ENCODE measurements around the gene PRPF39. TPM values are rescaled to one million over a fixed set of nuclear protein-coding genes. Genes with fewer than 3 reads are reported as not detected.

The PRPF39 gene
- total RNA-seq, 4 donors from 2014 or later: 11.3 to 35.1 (median 18.9) TPM

GRCh38 chr14:45065956-45066355, 18.0 kb upstream of the PRPF39 start:
- peaks cover 0 to 19% of the 10 kb centered on the region in 2 donors for H3K36me3 ChIP-seq
- H3K9me3 ChIP-seq: no peaks in the 10 kb centered on the region
- no peak for ATAC-seq
- TF ChIP-seq EP300 (IDR thresholded peaks at IDR 0.05): no peak
- no peak for TF ChIP-seq POLR2AphosphoS5 (IDR thresholded peaks at IDR 0.05)
- TF ChIP-seq CTCF (IDR thresholded peaks at IDR 0.05): no peak
- TF ChIP-seq POLR2A (IDR thresholded peaks at IDR 0.05): no peak
- H3K27ac ChIP-seq: peak overlapping the region; percentile 23 to 41 (median 30)
- 36 to 61% methylated on average over 1 to 2 of the region's 2 CpGs for WGBS, 2 donors (ENCODE audit: low coverage in 1 of 2)
- no peaks in the 10 kb centered on the region for H3K27me3 ChIP-seq
- H3K4me3 ChIP-seq: no peak overlapping the region
- H3K4me1 ChIP-seq: peaks cover 0 to 17% (median 0%) of the 10 kb centered on the region in 3 donors

- Histone ChIP-seq H3K9me3 (no peaks in the 10 kb centered on the region), H3K4me1 (peaks cover 0 to 17% (median 0%) of the 10 kb centered on the region in 3 donors), H3K4me3 (no peak overlapping the region), H3K27me3 (no peaks in the 10 kb centered on the region), H3K27ac (no peak overlapping the region), H3K36me3 (peaks cover 0 to 26% of the 10 kb centered on the region in 2 donors)
- no peak for ATAC-seq
- WGBS, 2 donors (ENCODE audit: low coverage in 1 of 2): 88 to 92% methylated on average over 3 of the region's 3 CpGs
- TF ChIP-seq EP300 (IDR thresholded peaks at IDR 0.05): no peak
- TF ChIP-seq CTCF (IDR thresholded peaks at IDR 0.05): no peak
- TF ChIP-seq POLR2AphosphoS5 (IDR thresholded peaks at IDR 0.05): no peak
- no peak for TF ChIP-seq POLR2A (IDR thresholded peaks at IDR 0.05)
These were observed 17.2 kb upstream of the PRPF39 start for GRCh38 chr14:45066667-45067066.

- Histone ChIP-seq H3K27me3 (no peaks in the 10 kb centered on the region), H3K4me3 (no peak overlapping the region), H3K36me3 (peaks cover 0 to 42% of the 10 kb centered on the region in 2 donors), H3K27ac (no peak overlapping the region), H3K9me3 (no peaks in the 10 kb centered on the region), H3K4me1 (peaks cover 0 to 17% (median 0%) of the 10 kb centered on the region in 3 donors)
- WGBS, 2 donors (ENCODE audit: low coverage in 1 of 2): 73 to 86% methylated on average over 3 of the region's 3 CpGs
- no peak for ATAC-seq
- TF ChIP-seq POLR2A (IDR thresholded peaks at IDR 0.05) (no peak), EP300 (IDR thresholded peaks at IDR 0.05) (no peak), CTCF (IDR thresholded peaks at IDR 0.05) (no peak), POLR2AphosphoS5 (IDR thresholded peaks at IDR 0.05) (no peak)
These were observed 15.5 kb upstream of the PRPF39 start for GRCh38 chr14:45068396-45068795.

- TF ChIP-seq POLR2AphosphoS5 (IDR thresholded peaks at IDR 0.05) (no peak), CTCF (IDR thresholded peaks at IDR 0.05) (no peak), POLR2A (IDR thresholded peaks at IDR 0.05) (no peak), EP300 (IDR thresholded peaks at IDR 0.05) (no peak)
- Histone ChIP-seq H3K27me3 (no peaks in the 10 kb centered on the region), H3K4me3 (no peak overlapping the region), H3K4me1 (peaks cover 0 to 14% (median 0%) of the 10 kb centered on the region in 3 donors), H3K9me3 (no peaks in the 10 kb centered on the region), H3K36me3 (peaks cover 0 to 48% of the 10 kb centered on the region in 2 donors), H3K27ac (no peak overlapping the region)
- ATAC-seq: no peak
- 100% methylated on average over 1 of the region's 1 CpG for WGBS, 2 donors (ENCODE audit: low coverage in 1 of 2)
These were observed 13.7 kb upstream of the PRPF39 start for GRCh38 chr14:45070215-45070614.

GRCh38 chr14:45072126-45072525, 11.8 kb upstream of the PRPF39 start:
- H3K4me1 ChIP-seq: no peaks in the 10 kb centered on the region
- no peaks in the 10 kb centered on the region for H3K9me3 ChIP-seq
- TF ChIP-seq EP300 (IDR thresholded peaks at IDR 0.05) (no peak), POLR2AphosphoS5 (IDR thresholded peaks at IDR 0.05) (no peak), CTCF (IDR thresholded peaks at IDR 0.05) (no peak), POLR2A (IDR thresholded peaks at IDR 0.05) (no peak)
- no peak for ATAC-seq
- H3K27ac ChIP-seq: no peak overlapping the region
- WGBS, 2 donors (ENCODE audit: low coverage in 1 of 2): 95 to 100% methylated on average over 4 to 5 of the region's 6 CpGs
- no peaks in the 10 kb centered on the region for H3K27me3 ChIP-seq
- no peak overlapping the region for H3K4me3 ChIP-seq
- peaks cover 0 to 48% of the 10 kb centered on the region in 2 donors for H3K36me3 ChIP-seq

Data from gastroesophageal sphincter (tissue), 4 donors.